Uterus (tissue), 4 donors: ENCODE data around the gene IPPK. TPM values are rescaled to one million over a fixed set of nuclear protein-coding genes. Genes with fewer than 3 reads are reported as not detected.

Experiments used
- DNase-seq, 2 donors: peaks; one replicate each; pipeline ENCODE4 v3.0.0-alpha.2; 2019 to 2020
- H3K27ac ChIP-seq, 2 donors: fragments of 200-600 bp; sonication (generic); 1 replicate in 1 of 2; 2 replicates in 1 of 2; pipeline ENCODE4 v1.5.1; 2016 to 2018
- H3K27me3 ChIP-seq, 2 donors: fragments of 200-600 bp; sonication (generic); one replicate each; pipeline ENCODE4 v1.5.1; 2018 to 2019; ENCODE audit warnings: control low read depth in 1 of 2
- H3K36me3 ChIP-seq, 2 donors: fragments of 200-600 bp; sonication (generic); one replicate each; pipeline ENCODE4 v1.5.1; 2019; ENCODE audit warnings: control low read depth in 1 of 2
- H3K4me1 ChIP-seq, 2 donors: fragments of 200-600 bp; sonication (generic); one replicate each; pipeline ENCODE4 v1.5.1; 2018 to 2019; ENCODE audit warnings: control low read depth in 1 of 2
- H3K4me3 ChIP-seq, 2 donors: fragments of 200-600 bp; sonication (generic); 1 replicate in 1 of 2; 2 replicates in 1 of 2; pipeline ENCODE4 v1.5.1; 2018 to 2019; ENCODE audit warnings: mild to moderate bottlenecking in 1 of 2
- H3K9me3 ChIP-seq, 2 donors: fragments of 200-600 bp; sonication (generic); one replicate each; pipeline ENCODE4 v1.5.1; 2019; ENCODE audit warnings: control low read depth in 1 of 2
- POLR2A ChIP-seq, 2 donors: fragments of 450-650 bp; IDR thresholded peaks; one replicate each; pipeline ENCODE4 v1.6.1; 2016; ENCODE audit warnings: antibody characterized with exemption in 2 of 2, mild to moderate bottlenecking in 1 of 2, moderate library complexity in 1 of 2
- intact Hi-C: fragments of 100-400 bp; cut with DNase I; formaldehyde crosslinking; loops from one replicate; pipeline ENCODE4 v1.15.1; 2023; ENCODE audit warnings: low total_unique reads
- total RNA-seq, 4 donors: library from RNA; depleted of rRNA in 3 of 4; stranded (reverse); fragments of >200 nt in 3 of 4; gene quantifications; one replicate each; pipeline versions ENCODE4 v1.1.0 to v1.2.4, GENCODE V29; 2014 to 2023
- TF ChIP-seq, protein P1 (sequence below), 4 experiments: fragments of 200-600 bp in 2 of 4; fragments of 450-650 bp in 2 of 4; sonication (generic) in 2 of 4; IDR thresholded peaks; one replicate each; pipeline ENCODE4 v1.5.1; 2016 to 2019; ENCODE audit warnings: antibody characterized with exemption in 4 of 4, mild to moderate bottlenecking in 2 of 4, moderate library complexity in 1 of 4
- donor health status: DM: yes; HTN: yes; CAD: no.

Gene IPPK
- total RNA-seq, 4 donors from 2014 or later = 5.9 to 13.1 (median 8.5) TPM

DNA sequence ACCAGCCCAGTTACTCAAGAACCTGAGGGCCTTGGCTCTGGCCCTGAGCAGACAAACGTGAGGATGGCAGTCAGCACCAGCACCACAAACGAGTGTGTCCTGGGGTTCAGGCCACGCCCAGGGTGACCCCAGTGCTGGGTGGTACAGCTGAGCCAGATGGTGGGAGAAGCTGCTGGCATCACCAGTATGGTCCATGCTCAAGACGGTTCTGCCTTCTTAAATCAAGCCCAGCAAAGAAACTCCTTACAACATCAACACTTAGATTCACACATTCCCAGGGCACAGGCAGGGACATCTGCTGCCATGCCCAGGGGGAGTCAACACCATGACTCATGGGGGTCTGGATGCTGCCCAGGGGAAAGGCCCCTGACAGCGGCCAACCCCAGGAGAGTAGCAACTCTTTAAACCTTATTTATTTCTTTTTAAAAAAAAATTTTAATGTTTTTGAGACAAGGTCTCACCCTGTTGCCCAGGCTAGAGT is 31.3 kb downstream of the IPPK start:
- Histone ChIP-seq H3K9me3 (no peaks in the 10 kb centered on the region), H3K4me1 (peaks cover 0 to 5% of the 10 kb centered on the region in 2 donors), H3K4me3 (no peak overlapping the region), H3K36me3 (no peaks in the 10 kb centered on the region), H3K27me3 (no peaks in the 10 kb centered on the region), H3K27ac (no peak overlapping the region)
- TF ChIP-seq, protein P1, sequence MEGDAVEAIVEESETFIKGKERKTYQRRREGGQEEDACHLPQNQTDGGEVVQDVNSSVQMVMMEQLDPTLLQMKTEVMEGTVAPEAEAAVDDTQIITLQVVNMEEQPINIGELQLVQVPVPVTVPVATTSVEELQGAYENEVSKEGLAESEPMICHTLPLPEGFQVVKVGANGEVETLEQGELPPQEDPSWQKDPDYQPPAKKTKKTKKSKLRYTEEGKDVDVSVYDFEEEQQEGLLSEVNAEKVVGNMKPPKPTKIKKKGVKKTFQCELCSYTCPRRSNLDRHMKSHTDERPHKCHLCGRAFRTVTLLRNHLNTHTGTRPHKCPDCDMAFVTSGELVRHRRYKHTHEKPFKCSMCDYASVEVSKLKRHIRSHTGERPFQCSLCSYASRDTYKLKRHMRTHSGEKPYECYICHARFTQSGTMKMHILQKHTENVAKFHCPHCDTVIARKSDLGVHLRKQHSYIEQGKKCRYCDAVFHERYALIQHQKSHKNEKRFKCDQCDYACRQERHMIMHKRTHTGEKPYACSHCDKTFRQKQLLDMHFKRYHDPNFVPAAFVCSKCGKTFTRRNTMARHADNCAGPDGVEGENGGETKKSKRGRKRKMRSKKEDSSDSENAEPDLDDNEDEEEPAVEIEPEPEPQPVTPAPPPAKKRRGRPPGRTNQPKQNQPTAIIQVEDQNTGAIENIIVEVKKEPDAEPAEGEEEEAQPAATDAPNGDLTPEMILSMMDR (IDR thresholded peaks at IDR 0.05) = no peak
- no peak for TF ChIP-seq POLR2A (IDR thresholded peaks at IDR 0.05)
- intact Hi-C loops = loop anchor here (5.0 kb wide), 2 partner anchors 301 to 501 kb away; no protein-coding TSS in a partner anchor
- DNase-seq = peak in 1 of 2 donors; percentile 14

DNA sequence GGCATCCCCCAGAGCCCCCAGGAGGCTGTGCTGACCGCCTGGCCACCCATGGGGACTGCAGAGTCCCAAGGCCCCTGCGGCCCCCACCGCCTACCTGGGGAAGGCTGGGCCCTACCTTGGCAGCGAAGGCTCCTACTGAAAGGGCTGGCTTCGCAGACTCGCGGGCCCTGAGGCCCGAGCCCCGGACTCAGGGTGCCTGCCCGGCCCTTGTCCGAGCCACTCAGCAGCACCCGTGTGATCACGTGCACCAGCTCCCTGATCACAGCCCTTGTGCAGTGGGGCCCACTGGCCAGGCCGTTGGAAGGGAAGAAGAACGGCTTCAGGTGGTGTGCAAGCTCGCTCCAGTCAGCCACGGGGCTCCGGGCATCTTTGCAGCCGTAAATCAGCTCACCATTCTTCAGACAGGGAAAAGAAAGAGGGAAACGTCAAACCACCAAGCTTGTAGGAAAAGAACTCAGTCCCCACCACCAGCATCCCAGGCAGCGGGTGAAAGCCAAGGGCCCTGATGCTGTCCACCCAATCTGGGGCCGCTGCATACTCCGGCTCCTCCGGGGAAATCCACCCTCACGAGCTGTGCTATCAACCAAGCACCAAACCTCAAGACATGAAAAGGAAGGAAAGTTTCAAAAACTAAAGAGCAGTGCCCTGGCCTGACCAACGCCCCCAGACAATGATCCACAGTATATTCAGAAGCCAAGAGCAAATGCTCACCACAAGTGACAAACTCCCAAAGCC is 31.9 kb downstream of the IPPK start:
- H3K36me3 ChIP-seq = no peaks in the 10 kb centered on the region
- peaks cover 0 to 5% of the 10 kb centered on the region in 2 donors for H3K4me1 ChIP-seq
- no peak for TF ChIP-seq POLR2A (IDR thresholded peaks at IDR 0.05)
- TF ChIP-seq, protein P1 (IDR thresholded peaks at IDR 0.05) = no peak
- DNase-seq = peak in 1 of 2 donors; percentile 11
- H3K27ac ChIP-seq = no peak overlapping the region
- intact Hi-C loops = loop anchor here (5.0 kb wide), 2 partner anchors 301 to 501 kb away; no protein-coding TSS in a partner anchor
- no peaks in the 10 kb centered on the region for H3K27me3 ChIP-seq
- H3K4me3 ChIP-seq = no peak overlapping the region
- no peaks in the 10 kb centered on the region for H3K9me3 ChIP-seq

DNA sequence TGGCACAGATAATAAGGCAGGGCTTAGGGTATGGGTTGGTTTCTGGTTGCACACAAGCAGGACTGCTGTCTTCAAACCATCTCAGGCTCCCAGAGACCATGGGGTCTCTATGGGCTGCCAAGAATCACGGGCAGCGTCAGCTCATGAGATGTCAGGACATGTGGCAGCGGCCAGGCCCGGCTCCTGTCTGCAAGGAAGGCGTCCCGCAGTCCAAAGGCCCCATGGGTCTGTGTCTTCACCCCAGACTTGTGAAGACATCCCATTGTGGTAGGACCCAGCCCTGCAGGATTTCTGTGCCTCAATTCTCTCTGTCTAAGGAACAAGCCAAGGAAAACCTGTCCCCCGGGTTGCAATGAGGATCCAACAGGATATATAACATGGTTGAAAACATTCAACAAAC is 32.6 kb downstream of the IPPK start:
- peak in 1 of 2 donors; percentile 13 for DNase-seq
- Histone ChIP-seq H3K36me3 (no peaks in the 10 kb centered on the region), H3K27me3 (no peaks in the 10 kb centered on the region), H3K4me1 (peaks cover 0 to 5% of the 10 kb centered on the region in 2 donors), H3K4me3 (no peak overlapping the region), H3K27ac (no peak overlapping the region), H3K9me3 (no peaks in the 10 kb centered on the region)
- intact Hi-C loops = loop anchor here (5.0 kb wide), 2 partner anchors 300 to 500 kb away; no protein-coding TSS in a partner anchor
- TF ChIP-seq POLR2A (IDR thresholded peaks at IDR 0.05) = no peak
- TF ChIP-seq, protein P1 (IDR thresholded peaks at IDR 0.05) = no peak

DNA sequence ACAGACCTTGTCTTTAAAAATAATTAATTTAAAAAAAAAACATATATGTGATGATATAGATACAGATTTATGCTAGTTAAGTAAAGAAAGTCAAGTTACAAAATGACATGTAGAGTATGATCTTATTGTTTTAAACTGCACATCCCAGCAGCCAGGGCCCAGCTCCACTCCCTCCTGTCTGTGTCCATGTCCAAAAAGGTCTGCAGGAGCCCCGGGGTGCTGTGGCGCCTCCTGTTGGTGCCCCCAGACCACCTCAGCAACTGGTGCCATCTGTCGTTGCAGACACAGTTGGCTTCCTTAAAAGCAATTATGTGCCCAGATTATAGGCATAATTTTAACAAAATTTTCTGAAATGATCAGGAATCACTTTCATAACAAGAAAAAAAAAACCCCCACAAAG is 33.3 kb downstream of the IPPK start:
- no peaks in the 10 kb centered on the region for H3K9me3 ChIP-seq
- H3K4me1 ChIP-seq = peaks cover 0 to 5% of the 10 kb centered on the region in 2 donors
- TF ChIP-seq, protein P1 (IDR thresholded peaks at IDR 0.05) = no peak
- TF ChIP-seq POLR2A (IDR thresholded peaks at IDR 0.05) = no peak
- no peaks in the 10 kb centered on the region for H3K27me3 ChIP-seq
- no peak overlapping the region for H3K4me3 ChIP-seq
- intact Hi-C loops = loop anchor here (5.0 kb wide), 2 partner anchors 299 to 499 kb away; no protein-coding TSS in a partner anchor
- no peaks in the 10 kb centered on the region for H3K36me3 ChIP-seq
- no peak overlapping the region for H3K27ac ChIP-seq
- DNase-seq = peak in 1 of 2 donors; percentile 8

DNA sequence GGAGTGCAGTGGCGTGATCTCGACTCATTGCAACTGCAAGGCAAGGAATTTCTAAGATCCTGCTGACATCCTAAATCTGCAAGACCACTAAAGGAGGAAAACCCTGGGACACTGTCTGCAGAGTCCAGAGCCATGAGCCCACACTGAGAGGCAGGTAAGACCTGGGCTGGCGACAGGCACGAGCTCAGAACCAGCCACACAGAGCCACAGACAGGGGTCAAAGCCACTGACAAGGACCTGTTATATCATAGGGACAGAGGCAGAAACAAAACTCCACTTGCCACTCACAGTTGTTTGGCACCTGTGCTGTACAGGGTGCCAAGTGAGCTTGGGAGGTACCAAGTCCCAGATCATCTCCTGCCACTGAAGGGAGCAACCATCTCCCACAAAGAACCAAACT is 34.2 kb downstream of the IPPK start:
- DNase-seq = peak; percentile 8 to 10
- TF ChIP-seq, protein P1 (IDR thresholded peaks at IDR 0.05) = no peak
- no peak for TF ChIP-seq POLR2A (IDR thresholded peaks at IDR 0.05)
- Histone ChIP-seq H3K27ac (no peak overlapping the region), H3K27me3 (no peaks in the 10 kb centered on the region), H3K4me1 (peaks cover 0 to 4% of the 10 kb centered on the region in 2 donors), H3K36me3 (no peaks in the 10 kb centered on the region), H3K9me3 (no peaks in the 10 kb centered on the region), H3K4me3 (no peak overlapping the region)
- intact Hi-C loops = loop anchor here (5.0 kb wide), 2 partner anchors 298 to 498 kb away; no protein-coding TSS in a partner anchor
